Hepatocyte (in vitro differentiated cells): Measurements from ENCODE around the gene ING5. TPM values are rescaled to one million over a fixed set of nuclear protein-coding genes. Genes with fewer than 3 reads are reported as not detected.

Experiments
- DNase-seq: peaks from one replicate; pipeline ENCODE4 v3.0.0-alpha.2; 2016; ENCODE audit warnings: low spot score
- H2AFZ ChIP-seq: fragments of 200-600 bp; sonication (generic); 2 replicates; pipeline ENCODE4 v1.6.0; 2016; ENCODE audit warnings: antibody characterized with exemption, mild to moderate bottlenecking
- H3K27ac ChIP-seq: fragments of 200-600 bp; sonication (generic); 2 replicates; pipeline ENCODE4 v1.5.1; 2016; ENCODE audit warnings: mild to moderate bottlenecking
- H3K27me3 ChIP-seq: fragments of 200-600 bp; sonication (generic); 2 replicates; pipeline ENCODE4 v1.6.1; 2016
- H3K36me3 ChIP-seq: fragments of 200-600 bp; sonication (generic); replicated peaks from 2 replicates; pipeline ENCODE4 v1.5.1; 2016; ENCODE audit warnings: low read depth; ENCODE audit not compliant: insufficient read depth
- H3K4me1 ChIP-seq: fragments of 200-600 bp; sonication (generic); 2 replicates; pipeline ENCODE4 v1.5.1; 2016; ENCODE audit warnings: mild to moderate bottlenecking, moderate library complexity; ENCODE audit not compliant: insufficient read depth
- H3K4me2 ChIP-seq: fragments of 200-600 bp; sonication (generic); 2 replicates; pipeline ENCODE4 v1.6.0; 2016
- H3K4me3 ChIP-seq: fragments of 200-600 bp; sonication (generic); 2 replicates; pipeline ENCODE4 v1.5.1; 2016; ENCODE audit warnings: mild to moderate bottlenecking
- H3K79me2 ChIP-seq: fragments of 200-600 bp; sonication (generic); 2 replicates; pipeline ENCODE4 v1.6.0; 2017; ENCODE audit warnings: mild to moderate bottlenecking
- H3K9me2 ChIP-seq: fragments of 200-600 bp; sonication (generic); replicated peaks from 2 replicates; pipeline ENCODE4 v1.6.0; 2017; ENCODE audit warnings: mild to moderate bottlenecking; ENCODE audit not compliant: insufficient read depth
- H3K9me3 ChIP-seq: fragments of 200-600 bp; sonication (generic); 2 replicates; pipeline ENCODE4 v1.5.1; 2016; ENCODE audit warnings: low read depth, mild to moderate bottlenecking
- H4K20me1 ChIP-seq: fragments of 200-600 bp; sonication (generic); 2 replicates; pipeline ENCODE4 v1.6.0; 2016; ENCODE audit warnings: mild to moderate bottlenecking; ENCODE audit not compliant: insufficient read depth, poor library complexity, severe bottlenecking
- CTCF ChIP-seq: fragments of 200-600 bp; sonication (generic); IDR thresholded peaks from 2 replicates; pipeline ENCODE4 v1.5.1; 2016; ENCODE audit warnings: antibody characterized with exemption, mild to moderate bottlenecking; ENCODE audit not compliant: poor library complexity
- EZH2 ChIP-seq: fragments of 200-600 bp; sonication (generic); IDR thresholded peaks from 2 replicates; pipeline ENCODE4 v1.6.1; 2016; ENCODE audit warnings: antibody characterized with exemption, mild to moderate bottlenecking, borderline replicate concordance
- EZH2phosphoT487 ChIP-seq: fragments of 200-600 bp; sonication (generic); IDR thresholded peaks from one replicate; pipeline ENCODE4 v1.6.1; 2018; ENCODE audit warnings: antibody characterized with exemption, mild to moderate bottlenecking, low read depth, moderate library complexity; ENCODE audit not compliant: unreplicated experiment, severe bottlenecking
- WGBS: methylation state at CpG from one replicate; pipeline ENCODE4 v1.1.6; 2016; ENCODE audit warnings: low lambda C conversion rate; ENCODE audit errors: missing lambda C conversion rate; 5-methylcytosine and 5-hydroxymethylcytosine counted together
- polyA plus RNA-seq: library from polyadenylated mRNA; unstranded; fragments of >200 nt; fragmentation: Nextera tagmentation; extraction: Ambion mirVana; gene quantifications from 2 replicates; pipeline ENCODE4 v1.2.1, GENCODE V29; 2016
- total RNA-seq: library from RNA; depleted of rRNA; stranded (reverse); fragments of >200 nt; gene quantifications from 2 replicates; pipeline ENCODE4 v1.2.3, GENCODE V29; 2014

The ING5 gene
- total and polyA plus RNA-seq, 2 experiments from 2014 or later: 27.6 to 33.4 TPM

- H2AFZ ChIP-seq: no peak overlapping the region
- H3K4me3 ChIP-seq: no peak overlapping the region
- no peaks in the 10 kb centered on the region for H3K79me2 ChIP-seq
- WGBS: 76% methylated on average over 27 of the region's 27 CpGs
- H3K9me3 ChIP-seq: no peaks in the 10 kb centered on the region
- H3K9me2 ChIP-seq: no peaks in the 10 kb centered on the region
- no peaks in the 10 kb centered on the region for H3K27me3 ChIP-seq
- no peak overlapping the region for H3K4me2 ChIP-seq
- peak; percentile 50 for DNase-seq
- H3K36me3 ChIP-seq: no peaks in the 10 kb centered on the region
- TF ChIP-seq EZH2 (no peak), CTCF (no peak), EZH2phosphoT487 (no peak)
- H3K4me1 ChIP-seq: peaks cover 19% of the 10 kb centered on the region
- H4K20me1 ChIP-seq: no peaks in the 10 kb centered on the region
- H3K27ac ChIP-seq: no peak overlapping the region
Observed at GRCh38 chr2:241770185-241770935, 68.5 kb downstream of the ING5 start.

- peak overlapping the region; percentile 55 for H3K27ac ChIP-seq
- DNase-seq: no peak
- no peak overlapping the region for H3K4me2 ChIP-seq
- 97% methylated on average over 12 of the region's 12 CpGs for WGBS
- no peaks in the 10 kb centered on the region for H3K79me2 ChIP-seq
- H3K9me2 ChIP-seq: no peaks in the 10 kb centered on the region
- H3K9me3 ChIP-seq: no peaks in the 10 kb centered on the region
- no peaks in the 10 kb centered on the region for H3K27me3 ChIP-seq
- H3K4me3 ChIP-seq: no peak overlapping the region
- TF ChIP-seq EZH2phosphoT487 (no peak), CTCF (no peak), EZH2 (no peak)
- no peaks in the 10 kb centered on the region for H4K20me1 ChIP-seq
- H3K4me1 ChIP-seq: peaks cover 19% of the 10 kb centered on the region
- H2AFZ ChIP-seq: no peak overlapping the region
- H3K36me3 ChIP-seq: no peaks in the 10 kb centered on the region
Observed at GRCh38 chr2:241770936-241771285, 69.1 kb downstream of the ING5 start.

GRCh38 chr2:241771286-241772062, 69.6 kb downstream of the ING5 start:
- no peaks in the 10 kb centered on the region for H3K36me3 ChIP-seq
- peaks cover 19% of the 10 kb centered on the region for H3K4me1 ChIP-seq
- H3K9me3 ChIP-seq: no peaks in the 10 kb centered on the region
- TF ChIP-seq CTCF: no peak
- H4K20me1 ChIP-seq: no peaks in the 10 kb centered on the region
- peak overlapping the region; percentile 37 for H3K4me2 ChIP-seq
- no peak for DNase-seq
- 71% methylated on average over 31 of the region's 38 CpGs for WGBS
- H3K4me3 ChIP-seq: no peak overlapping the region
- H3K27me3 ChIP-seq: no peaks in the 10 kb centered on the region
- H2AFZ ChIP-seq: no peak overlapping the region
- H3K79me2 ChIP-seq: no peaks in the 10 kb centered on the region
- H3K27ac ChIP-seq: peak overlapping the region; percentile 55
- H3K9me2 ChIP-seq: no peaks in the 10 kb centered on the region
